ENCODE measurements around the gene MSL3.

MSL3 gene

DNA sequence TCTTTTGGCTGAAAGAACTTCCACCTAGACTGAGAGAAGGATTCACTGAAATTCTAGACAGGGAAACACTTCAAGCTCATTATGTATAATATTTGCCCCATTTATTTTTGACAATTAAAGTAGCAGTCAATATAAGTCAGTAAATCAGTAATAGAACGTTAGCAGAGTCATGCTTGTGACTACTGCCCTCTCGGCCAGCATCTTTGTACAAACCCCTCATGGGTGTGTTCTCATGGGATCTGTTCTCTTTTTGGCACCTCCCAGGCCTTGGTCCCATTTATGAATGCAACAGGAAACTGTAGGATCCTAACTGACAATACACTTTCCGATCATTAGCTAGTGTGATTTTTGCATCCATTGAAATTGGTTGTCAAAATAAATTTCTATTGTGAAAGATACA, 2.9 kb downstream of the MSL3 start:
- H3K4me3 ChIP-seq (ENCODE audit: low read length), result no peak overlapping the region
- H3K36me3 ChIP-seq (ENCODE audit: control insufficient read depth, insufficient read depth, low read length, severe bottlenecking), result peaks cover 52% of the 10 kb centered on the region
- H3K4me1 ChIP-seq (ENCODE audit: control insufficient read depth, insufficient read depth, low read length), result peaks cover 16% of the 10 kb centered on the region
- H3K27me3 ChIP-seq (replicated peaks; ENCODE audit: control insufficient read depth, insufficient read depth, low read length), result no peaks in the 10 kb centered on the region
- no peaks in the 10 kb centered on the region for H3K9me3 ChIP-seq (ENCODE audit: control insufficient read depth, low read length)
- H3K9ac ChIP-seq (ENCODE audit: low read length), result no peak overlapping the region
- no peak for DNase-seq (ENCODE audit: low read depth)

DNA sequence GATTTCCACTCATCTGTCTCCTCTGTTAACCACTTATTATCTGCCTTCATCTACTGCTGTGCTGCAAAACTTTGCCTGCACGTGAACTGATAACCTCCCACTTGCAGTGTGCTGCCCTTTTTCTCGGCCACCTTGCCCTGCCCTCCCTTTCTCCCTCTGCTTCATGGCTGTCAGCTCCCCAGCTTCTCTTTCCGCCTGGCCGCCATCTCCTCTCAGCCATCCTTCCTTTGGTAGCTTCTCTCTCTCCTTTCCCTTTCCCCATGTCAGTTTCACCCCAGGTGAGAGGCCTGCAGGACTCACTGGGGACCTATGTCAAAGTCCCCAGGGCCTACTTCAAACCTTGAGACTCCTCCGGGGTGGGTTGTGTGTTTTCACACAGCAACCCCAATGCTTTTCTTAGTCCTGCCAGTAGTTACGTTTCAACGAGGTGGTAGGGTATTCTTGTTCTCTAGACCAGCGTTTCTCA, 6.6 kb downstream of the MSL3 start:
- Histone ChIP-seq H3K36me3 (ENCODE audit: control insufficient read depth, insufficient read depth, low read length, severe bottlenecking) (peaks cover 68% of the 10 kb centered on the region), H3K9ac (ENCODE audit: low read length) (no peak overlapping the region)

DNA sequence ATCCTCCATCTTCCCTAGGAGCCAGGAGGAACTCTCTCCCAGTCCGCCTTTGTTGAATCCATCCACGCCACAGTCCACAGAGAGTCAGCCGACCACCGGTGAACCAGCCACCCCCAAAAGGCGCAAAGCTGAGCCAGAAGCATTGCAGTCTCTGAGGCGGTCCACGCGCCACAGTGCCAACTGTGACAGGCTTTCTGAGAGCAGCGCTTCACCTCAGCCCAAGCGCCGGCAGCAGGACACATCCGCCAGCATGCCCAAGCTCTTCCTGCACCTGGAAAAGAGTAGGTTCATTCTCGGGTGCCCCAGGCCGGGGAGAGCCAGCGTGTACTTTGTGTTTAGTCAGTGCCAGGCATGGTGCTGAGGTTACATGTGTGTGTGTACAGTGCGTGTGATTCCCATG, 7.4 kb downstream of the MSL3 start:
- Histone ChIP-seq H3K4me1 (ENCODE audit: control insufficient read depth, insufficient read depth, low read length) (peaks cover 4% of the 10 kb centered on the region), H3K27me3 (replicated peaks; ENCODE audit: control insufficient read depth, insufficient read depth, low read length) (no peaks in the 10 kb centered on the region), H3K36me3 (ENCODE audit: control insufficient read depth, insufficient read depth, low read length, severe bottlenecking) (peaks cover 73% of the 10 kb centered on the region), H3K9me3 (ENCODE audit: control insufficient read depth, low read length) (no peaks in the 10 kb centered on the region), H3K4me3 (ENCODE audit: low read length) (no peak overlapping the region), H3K9ac (ENCODE audit: low read length) (no peak overlapping the region)
- DNase-seq (ENCODE audit: low read depth), result no peak

More for the DNA sequence above, 6.6 kb downstream of the MSL3 start:
- no peak overlapping the region for H3K4me3 ChIP-seq (ENCODE audit: low read length)
- no peaks in the 10 kb centered on the region for H3K9me3 ChIP-seq (ENCODE audit: control insufficient read depth, low read length)
- no peak for DNase-seq (ENCODE audit: low read depth)
- peaks cover 5% of the 10 kb centered on the region for H3K4me1 ChIP-seq (ENCODE audit: control insufficient read depth, insufficient read depth, low read length)
- H3K27me3 ChIP-seq (replicated peaks; ENCODE audit: control insufficient read depth, insufficient read depth, low read length), result no peaks in the 10 kb centered on the region

DNA sequence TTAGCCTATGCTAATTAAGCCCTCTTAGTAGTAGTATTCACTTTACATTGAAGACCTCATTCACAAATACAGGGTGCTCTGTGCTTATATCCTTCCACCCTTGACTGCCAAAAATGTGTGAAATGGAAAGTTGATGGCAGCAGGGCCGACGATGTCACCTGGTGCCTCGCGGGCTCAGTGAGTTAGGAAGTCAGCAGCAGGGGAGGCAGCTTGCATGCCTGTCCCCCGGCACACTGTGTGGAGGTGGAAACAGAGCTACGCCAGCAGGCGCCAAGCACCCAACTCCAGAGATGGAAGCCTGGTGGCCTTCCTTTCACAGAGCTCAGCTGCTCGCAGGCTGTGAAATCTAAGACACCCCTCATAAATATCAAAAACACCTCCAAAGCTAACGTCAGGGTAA, 8.4 kb downstream of the MSL3 start:
- H3K9ac ChIP-seq (ENCODE audit: low read length), result no peak overlapping the region
- H3K4me3 ChIP-seq (ENCODE audit: low read length), result no peak overlapping the region
- DNase-seq (ENCODE audit: low read depth), result no peak
- H3K4me1 ChIP-seq (ENCODE audit: control insufficient read depth, insufficient read depth, low read length), result no peaks in the 10 kb centered on the region
- H3K9me3 ChIP-seq (ENCODE audit: control insufficient read depth, low read length), result no peaks in the 10 kb centered on the region
- H3K36me3 ChIP-seq (ENCODE audit: control insufficient read depth, insufficient read depth, low read length, severe bottlenecking), result peaks cover 65% of the 10 kb centered on the region
- no peaks in the 10 kb centered on the region for H3K27me3 ChIP-seq (replicated peaks; ENCODE audit: control insufficient read depth, insufficient read depth, low read length)

DNA sequence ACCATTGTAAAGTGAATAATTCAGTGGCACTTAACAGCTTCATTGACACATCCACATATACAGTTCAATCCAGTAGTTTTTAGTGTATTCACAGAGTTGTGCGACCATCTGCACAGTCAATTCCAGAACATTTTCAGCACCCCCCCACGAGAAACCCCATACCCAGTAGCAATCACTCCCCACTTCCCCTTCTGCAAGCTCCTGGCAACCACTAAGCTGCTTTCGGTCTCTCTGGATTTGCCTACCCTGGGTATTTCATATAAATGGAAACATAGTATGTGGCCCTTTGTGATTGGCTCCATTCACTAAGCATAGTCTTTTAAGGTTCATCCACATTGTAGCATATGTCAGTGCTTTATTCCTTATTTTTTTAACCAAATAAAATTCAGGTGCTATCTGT, 10.0 kb downstream of the MSL3 start:
- Histone ChIP-seq H3K36me3 (ENCODE audit: control insufficient read depth, insufficient read depth, low read length, severe bottlenecking) (peaks cover 55% of the 10 kb centered on the region), H3K4me3 (ENCODE audit: low read length) (no peak overlapping the region), H3K9me3 (ENCODE audit: control insufficient read depth, low read length) (no peaks in the 10 kb centered on the region), H3K4me1 (ENCODE audit: control insufficient read depth, insufficient read depth, low read length) (no peaks in the 10 kb centered on the region), H3K9ac (ENCODE audit: low read length) (no peak overlapping the region), H3K27me3 (replicated peaks; ENCODE audit: control insufficient read depth, insufficient read depth, low read length) (no peaks in the 10 kb centered on the region)
- no peak for DNase-seq (ENCODE audit: low read depth)

DNA sequence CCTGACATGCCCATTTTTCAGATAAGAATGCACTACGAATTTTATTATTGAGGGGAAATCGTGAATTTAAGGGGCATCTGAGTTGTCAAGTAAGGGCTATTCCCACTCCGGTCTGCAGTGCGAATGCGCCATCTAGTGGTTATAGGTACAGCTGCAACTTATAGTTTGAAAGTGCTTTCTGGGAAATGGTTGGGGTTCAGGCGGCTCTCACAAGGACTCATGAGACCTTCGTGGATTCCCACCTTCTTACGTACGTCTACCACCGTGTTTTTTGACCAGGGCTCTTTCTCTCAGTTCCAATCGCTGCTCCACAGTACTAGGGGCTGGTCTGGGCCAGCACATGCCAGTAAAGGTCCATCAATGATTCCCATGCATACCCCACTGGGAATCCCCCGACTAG, 12.3 kb downstream of the MSL3 start:
- H3K4me1 ChIP-seq (ENCODE audit: control insufficient read depth, insufficient read depth, low read length), result no peaks in the 10 kb centered on the region
- H3K9me3 ChIP-seq (ENCODE audit: control insufficient read depth, low read length), result no peaks in the 10 kb centered on the region
- H3K36me3 ChIP-seq (ENCODE audit: control insufficient read depth, insufficient read depth, low read length, severe bottlenecking), result peaks cover 45% of the 10 kb centered on the region
- no peak overlapping the region for H3K9ac ChIP-seq (ENCODE audit: low read length)
- H3K27me3 ChIP-seq (replicated peaks; ENCODE audit: control insufficient read depth, insufficient read depth, low read length), result no peaks in the 10 kb centered on the region
- peak; percentile 71 for DNase-seq (ENCODE audit: low read depth)
- no peak overlapping the region for H3K4me3 ChIP-seq (ENCODE audit: low read length)

DNA sequence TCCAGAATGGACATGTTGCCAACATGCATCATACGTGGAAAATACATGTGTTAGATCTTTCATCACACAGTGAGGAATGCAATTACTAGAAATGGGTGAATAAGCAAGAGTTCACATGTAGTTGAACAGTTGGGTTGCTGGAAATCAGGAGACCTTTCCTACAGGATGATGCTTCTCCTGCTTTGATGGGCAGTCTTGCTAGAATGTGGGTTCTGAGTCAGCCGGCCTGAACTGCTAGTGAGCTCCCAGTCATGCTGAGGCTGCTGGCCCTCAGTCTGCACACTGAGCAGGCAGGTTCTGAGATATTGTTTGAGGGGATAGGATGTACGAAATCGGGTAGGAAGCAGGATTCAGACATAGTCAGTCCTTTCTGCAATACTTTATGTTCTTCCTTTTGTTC, 20.2 kb downstream of the MSL3 start:
- peak; percentile 4 for DNase-seq (ENCODE audit: low read depth)
- Histone ChIP-seq H3K9ac (ENCODE audit: low read length) (no peak overlapping the region), H3K27me3 (replicated peaks; ENCODE audit: control insufficient read depth, insufficient read depth, low read length) (peaks cover 3% of the 10 kb centered on the region), H3K36me3 (ENCODE audit: control insufficient read depth, insufficient read depth, low read length, severe bottlenecking) (peaks cover 16% of the 10 kb centered on the region), H3K4me1 (ENCODE audit: control insufficient read depth, insufficient read depth, low read length) (peaks cover 13% of the 10 kb centered on the region), H3K9me3 (ENCODE audit: control insufficient read depth, low read length) (no peaks in the 10 kb centered on the region), H3K4me3 (ENCODE audit: low read length) (no peak overlapping the region)

DNA sequence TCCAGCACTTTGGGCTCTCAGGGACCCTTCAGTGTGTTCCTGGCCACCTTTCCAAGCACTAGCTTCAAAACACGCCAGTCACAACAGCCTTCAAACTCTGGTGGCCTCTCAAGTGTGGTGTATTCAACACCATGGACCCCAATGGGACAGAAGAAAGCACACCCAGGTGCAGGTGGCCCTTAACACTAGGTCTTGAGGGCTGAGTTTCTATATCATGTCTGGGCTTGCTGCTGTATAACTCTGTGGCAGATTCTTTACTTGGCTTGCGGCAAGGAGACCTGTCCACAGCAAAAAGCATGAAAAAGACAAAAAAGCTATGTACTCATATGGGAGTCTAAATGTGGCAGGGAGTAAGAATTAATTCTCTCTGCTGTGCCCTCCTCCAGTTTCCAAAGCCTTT, 23.1 kb downstream of the MSL3 start:
- Histone ChIP-seq H3K36me3 (ENCODE audit: control insufficient read depth, insufficient read depth, low read length, severe bottlenecking) (no peaks in the 10 kb centered on the region), H3K4me3 (ENCODE audit: low read length) (no peak overlapping the region), H3K9me3 (ENCODE audit: control insufficient read depth, low read length) (no peaks in the 10 kb centered on the region), H3K9ac (ENCODE audit: low read length) (no peak overlapping the region), H3K27me3 (replicated peaks; ENCODE audit: control insufficient read depth, insufficient read depth, low read length) (peaks cover 3% of the 10 kb centered on the region), H3K4me1 (ENCODE audit: control insufficient read depth, insufficient read depth, low read length) (peaks cover 13% of the 10 kb centered on the region)
- no peak for DNase-seq (ENCODE audit: low read depth)

DNA sequence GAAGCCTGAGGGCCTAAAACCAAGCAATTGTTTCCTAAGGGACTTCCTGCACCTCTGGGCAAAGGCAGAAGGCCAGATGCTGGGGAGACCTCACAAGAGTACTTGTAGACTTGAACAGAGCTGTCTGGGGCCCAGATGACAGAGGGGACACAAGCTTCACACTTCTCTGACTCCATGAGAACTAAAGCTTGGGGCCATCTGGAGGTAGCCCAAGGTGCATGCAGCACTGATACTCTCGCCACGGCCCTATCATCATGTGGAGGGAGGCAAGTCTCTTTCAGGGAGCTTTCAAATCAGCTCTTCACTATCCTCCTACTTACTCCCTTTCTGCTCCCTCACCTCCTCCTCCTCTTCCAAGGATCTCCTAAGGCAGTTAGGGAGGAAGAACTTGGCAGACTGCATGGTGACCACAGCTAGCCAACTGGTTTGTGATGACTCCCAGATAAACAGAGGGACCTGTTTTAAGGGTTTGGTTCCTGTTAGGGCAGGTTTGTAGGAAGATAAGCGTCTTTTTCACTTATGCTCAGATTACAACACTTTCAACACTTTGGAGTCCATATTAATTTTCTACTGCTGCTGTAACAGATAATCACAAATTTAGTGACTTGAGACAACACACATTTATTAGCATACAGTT, 23.8 kb downstream of the MSL3 start:
- DNase-seq (ENCODE audit: low read depth), result no peak
- Histone ChIP-seq H3K27me3 (replicated peaks; ENCODE audit: control insufficient read depth, insufficient read depth, low read length) (peaks cover 3% of the 10 kb centered on the region), H3K9ac (ENCODE audit: low read length) (no peak overlapping the region), H3K9me3 (ENCODE audit: control insufficient read depth, low read length) (no peaks in the 10 kb centered on the region), H3K36me3 (ENCODE audit: control insufficient read depth, insufficient read depth, low read length, severe bottlenecking) (no peaks in the 10 kb centered on the region), H3K4me1 (ENCODE audit: control insufficient read depth, insufficient read depth, low read length) (peaks cover 13% of the 10 kb centered on the region), H3K4me3 (ENCODE audit: low read length) (no peak overlapping the region)

DNA sequence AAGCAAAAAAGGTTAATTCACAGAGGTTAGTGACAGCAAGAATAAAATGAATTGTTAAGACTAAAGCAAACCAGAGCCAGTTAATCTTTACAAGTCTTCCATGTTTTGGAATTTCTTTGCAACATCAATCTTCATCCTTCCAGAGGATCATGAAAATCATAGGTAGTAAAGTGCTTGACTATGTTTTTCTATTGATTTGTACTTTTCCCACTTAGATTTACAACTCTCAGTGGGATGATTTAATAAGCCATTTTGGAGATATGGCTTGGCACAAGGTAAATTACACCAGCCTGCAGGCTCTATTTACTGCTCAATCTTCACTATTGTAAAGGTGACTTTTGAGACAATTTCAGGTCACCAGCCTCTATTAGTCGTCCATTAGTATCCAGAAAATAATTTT, 26.5 kb downstream of the MSL3 start:
- Histone ChIP-seq H3K4me1 (ENCODE audit: control insufficient read depth, insufficient read depth, low read length) (no peaks in the 10 kb centered on the region), H3K36me3 (ENCODE audit: control insufficient read depth, insufficient read depth, low read length, severe bottlenecking) (no peaks in the 10 kb centered on the region), H3K9ac (ENCODE audit: low read length) (no peak overlapping the region), H3K27me3 (replicated peaks; ENCODE audit: control insufficient read depth, insufficient read depth, low read length) (peaks cover 3% of the 10 kb centered on the region), H3K9me3 (ENCODE audit: control insufficient read depth, low read length) (no peaks in the 10 kb centered on the region), H3K4me3 (ENCODE audit: low read length) (no peak overlapping the region)
- DNase-seq (ENCODE audit: low read depth), result no peak

DNA sequence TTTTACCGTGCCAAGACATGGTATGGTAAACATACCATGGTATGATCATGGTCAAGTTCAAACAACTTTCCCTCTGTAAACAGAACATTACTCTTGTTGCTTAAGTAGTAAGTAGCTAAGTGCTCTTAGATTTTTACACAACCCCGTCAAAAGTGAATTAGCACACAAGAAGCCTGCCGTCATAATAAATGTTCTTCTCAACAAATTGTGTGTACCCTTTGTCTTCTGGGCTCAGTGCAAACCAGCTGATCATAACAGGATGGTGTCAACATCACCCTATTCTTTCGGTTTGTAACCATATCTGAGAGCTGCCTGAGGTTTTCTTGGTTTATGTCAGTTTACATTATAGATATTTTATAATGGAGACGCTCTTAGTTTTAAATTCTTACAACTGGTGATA, 28.8 kb downstream of the MSL3 start:
- Histone ChIP-seq H3K4me1 (ENCODE audit: control insufficient read depth, insufficient read depth, low read length) (no peaks in the 10 kb centered on the region), H3K9me3 (ENCODE audit: control insufficient read depth, low read length) (no peaks in the 10 kb centered on the region), H3K9ac (ENCODE audit: low read length) (peak overlapping the region; percentile 5), H3K27me3 (replicated peaks; ENCODE audit: control insufficient read depth, insufficient read depth, low read length) (no peaks in the 10 kb centered on the region), H3K4me3 (ENCODE audit: low read length) (peak overlapping the region; percentile 71), H3K36me3 (ENCODE audit: control insufficient read depth, insufficient read depth, low read length, severe bottlenecking) (no peaks in the 10 kb centered on the region)
- peak; percentile 8 for DNase-seq (ENCODE audit: low read depth)

DNA sequence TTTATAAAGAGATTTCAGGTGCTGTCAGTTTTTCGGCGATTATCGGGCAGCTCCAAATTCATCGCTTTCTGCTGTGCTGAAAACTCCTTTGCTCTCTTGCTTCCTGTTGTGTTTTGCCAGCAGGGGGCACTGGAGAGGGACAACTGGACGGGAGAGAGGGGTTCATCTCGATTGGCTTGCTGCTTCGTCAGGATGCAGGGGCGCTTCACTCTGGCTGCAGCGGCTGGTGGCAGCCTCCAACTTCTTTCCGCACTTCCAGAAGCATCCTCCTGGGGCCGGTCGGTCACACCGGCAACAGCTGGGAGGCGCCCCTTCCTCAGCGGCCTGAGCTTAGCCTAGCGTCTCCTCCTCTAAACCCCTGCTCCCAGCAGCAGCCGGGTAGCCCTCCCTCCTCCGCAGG, 29.5 kb downstream of the MSL3 start:
- H3K27me3 ChIP-seq (replicated peaks; ENCODE audit: control insufficient read depth, insufficient read depth, low read length), result no peaks in the 10 kb centered on the region
- DNase-seq (ENCODE audit: low read depth), result peak; percentile 65
- H3K4me3 ChIP-seq (ENCODE audit: low read length), result peak overlapping the region; percentile 71
- H3K9ac ChIP-seq (ENCODE audit: low read length), result peak overlapping the region; percentile 5
- H3K4me1 ChIP-seq (ENCODE audit: control insufficient read depth, insufficient read depth, low read length), result no peaks in the 10 kb centered on the region
- H3K36me3 ChIP-seq (ENCODE audit: control insufficient read depth, insufficient read depth, low read length, severe bottlenecking), result no peaks in the 10 kb centered on the region
- H3K9me3 ChIP-seq (ENCODE audit: control insufficient read depth, low read length), result no peaks in the 10 kb centered on the region

Measured in adipocyte (in vitro differentiated cells).